ENCODE data around the gene JOSD1.

The JOSD1 gene

DNA sequence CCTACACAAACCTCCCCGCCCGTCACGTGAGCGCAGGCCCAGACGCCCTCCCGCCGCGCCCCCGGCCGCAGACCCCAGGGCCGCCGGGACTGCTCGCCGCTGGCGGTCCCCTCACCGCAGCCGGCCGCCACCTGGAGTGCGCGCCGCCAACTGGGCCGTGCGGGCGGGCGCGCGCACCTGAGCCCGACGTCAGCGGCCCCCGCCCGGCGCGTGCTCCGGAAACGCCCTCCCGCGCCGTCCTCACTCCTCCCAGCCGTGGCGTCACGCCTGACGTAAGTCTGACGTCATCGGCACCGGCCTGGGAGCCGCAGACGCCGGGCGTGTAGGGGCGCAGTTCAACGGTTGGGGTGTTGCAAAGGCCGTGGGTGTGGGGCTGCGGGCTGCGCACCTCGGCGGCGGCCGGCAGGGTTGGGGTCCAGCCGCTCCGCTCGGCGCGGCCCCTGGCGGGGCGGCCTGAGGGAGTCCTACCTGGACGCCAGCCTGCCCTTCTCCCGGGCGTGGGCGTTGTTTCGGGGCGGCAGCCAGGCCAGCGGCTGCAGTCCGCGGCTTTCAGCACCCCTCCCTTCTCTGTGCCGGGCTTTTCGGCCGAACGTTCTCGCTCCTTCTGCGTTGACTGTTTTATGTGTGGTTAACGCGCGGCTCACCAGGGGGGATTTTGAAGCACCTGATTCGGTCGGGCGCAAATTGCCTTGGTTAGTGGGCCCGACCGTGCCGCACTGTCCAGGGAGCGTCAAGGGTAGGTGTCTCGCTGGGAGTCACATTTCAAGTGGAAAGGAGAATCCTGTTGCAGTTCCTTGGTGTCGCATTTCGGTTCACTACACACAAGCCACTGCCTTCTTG is at the start of gene JOSD1:
Gene JOSD1 (minus strand): TSS at position 155 of the 840 bp plus-strand sequence. CDS start 956 bp downstream, outside the sequence.
- peak; percentile 86 for DNase-seq

DNA sequence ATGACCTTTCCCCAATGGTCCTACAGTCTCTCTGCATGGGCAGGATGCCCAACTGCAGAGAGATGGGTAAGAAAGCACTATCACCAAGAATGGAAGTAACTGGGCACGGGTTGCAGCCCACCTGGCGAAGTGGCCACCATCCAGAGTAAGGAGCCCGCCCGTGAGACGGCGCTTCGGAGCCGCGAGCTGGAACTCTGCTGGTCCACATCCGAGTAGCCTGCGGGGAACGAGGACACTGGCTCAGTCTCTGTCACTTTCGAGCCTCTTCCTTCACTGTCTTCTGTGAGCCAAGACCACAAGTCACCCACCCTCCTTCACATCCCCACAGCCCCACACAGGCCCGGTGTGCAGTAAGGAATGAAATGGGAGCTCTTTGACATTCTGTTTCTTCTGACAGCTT is 49.4 kb upstream of the JOSD1 start:
- no peak for DNase-seq

DNA sequence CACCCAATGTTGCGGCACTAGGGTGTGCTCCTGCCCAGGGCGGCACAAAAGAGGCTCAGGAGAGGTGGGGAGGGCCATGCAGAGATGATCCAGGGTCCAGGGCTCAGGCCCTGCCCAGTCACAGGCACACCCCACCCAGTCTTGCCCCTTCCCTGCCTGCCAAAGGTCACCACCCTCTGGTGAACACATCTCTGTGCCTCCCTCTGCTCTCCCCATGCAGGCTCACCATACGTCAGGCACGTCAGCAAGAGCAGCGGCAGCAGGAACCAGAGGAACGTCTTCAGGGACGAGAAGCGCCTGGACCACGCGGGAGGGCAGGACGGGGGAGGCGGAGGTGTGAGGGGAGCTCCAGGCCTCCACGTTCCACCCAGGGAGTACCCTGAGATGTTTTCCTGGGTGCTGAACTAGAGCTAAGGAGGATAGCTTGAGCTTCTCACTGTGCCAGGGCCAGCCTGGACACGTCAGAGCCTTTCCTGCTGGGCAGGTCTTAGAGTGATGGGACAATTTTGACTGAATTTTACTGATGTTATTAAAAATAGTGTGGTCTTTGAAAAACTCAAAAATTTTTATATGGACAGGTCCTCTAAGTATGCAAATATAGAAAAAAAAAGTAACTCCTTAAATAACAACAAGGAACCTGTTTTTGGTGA is 47.9 kb upstream of the JOSD1 start:
- DNase-seq: no peak

DNA sequence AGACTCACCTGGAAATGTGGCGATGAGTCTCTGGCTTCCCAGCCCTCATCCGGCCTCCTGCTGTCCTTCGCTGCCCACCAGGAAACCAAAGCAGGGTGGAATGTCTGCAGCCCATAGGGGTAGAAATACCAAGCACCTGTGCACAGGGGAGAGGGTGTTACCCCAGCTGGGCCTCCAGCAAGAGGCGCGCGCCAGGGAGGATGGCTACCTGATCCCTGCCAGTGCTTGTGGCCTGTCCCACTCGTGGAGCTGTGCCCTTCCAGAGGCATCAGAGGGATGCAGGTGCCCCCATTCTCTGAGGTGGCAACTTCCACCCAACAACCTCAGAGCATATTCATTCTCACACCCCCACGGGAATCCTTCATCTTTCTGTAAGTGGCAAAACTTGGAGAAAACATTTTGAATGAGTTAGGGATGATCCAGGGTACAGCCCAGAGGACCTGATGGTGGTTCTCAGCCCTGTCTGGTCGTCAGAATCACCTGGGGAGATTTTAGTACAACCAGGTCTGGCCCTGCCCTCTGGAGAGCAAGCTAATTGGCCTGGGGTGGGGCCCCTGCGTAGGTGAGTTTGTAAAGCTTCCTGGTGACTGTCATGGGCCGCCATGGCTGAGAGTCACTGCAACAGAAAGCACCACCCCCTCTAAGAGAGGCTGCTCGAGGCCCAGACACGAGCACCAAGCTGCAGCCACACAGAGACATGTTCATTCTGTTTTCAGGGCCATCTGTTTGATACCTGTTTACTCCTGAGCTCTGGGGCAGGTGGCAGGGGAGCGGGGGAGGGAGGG is 45.1 kb upstream of the JOSD1 start:
- peak; percentile 26 for DNase-seq

DNA sequence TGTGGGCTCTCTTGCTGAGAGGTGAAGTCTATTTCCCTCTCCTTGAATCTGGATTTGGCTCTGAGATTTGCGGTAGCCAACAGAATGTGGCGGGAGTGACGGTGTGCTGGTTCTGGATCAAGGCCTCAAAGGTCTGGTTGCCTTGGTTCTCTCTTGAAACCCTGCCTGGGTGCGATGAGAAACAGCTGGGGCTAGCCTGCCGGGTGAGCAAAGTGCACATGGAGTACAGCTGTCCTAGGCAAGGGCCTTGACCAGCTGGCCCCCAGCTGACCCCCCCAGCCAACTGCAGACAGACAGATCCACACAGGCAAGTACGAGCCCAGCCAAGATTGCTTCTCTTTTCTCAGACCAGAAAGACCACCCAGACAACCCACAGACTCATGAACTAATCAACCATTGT is 44.2 kb upstream of the JOSD1 start:
- no peak for DNase-seq

DNA sequence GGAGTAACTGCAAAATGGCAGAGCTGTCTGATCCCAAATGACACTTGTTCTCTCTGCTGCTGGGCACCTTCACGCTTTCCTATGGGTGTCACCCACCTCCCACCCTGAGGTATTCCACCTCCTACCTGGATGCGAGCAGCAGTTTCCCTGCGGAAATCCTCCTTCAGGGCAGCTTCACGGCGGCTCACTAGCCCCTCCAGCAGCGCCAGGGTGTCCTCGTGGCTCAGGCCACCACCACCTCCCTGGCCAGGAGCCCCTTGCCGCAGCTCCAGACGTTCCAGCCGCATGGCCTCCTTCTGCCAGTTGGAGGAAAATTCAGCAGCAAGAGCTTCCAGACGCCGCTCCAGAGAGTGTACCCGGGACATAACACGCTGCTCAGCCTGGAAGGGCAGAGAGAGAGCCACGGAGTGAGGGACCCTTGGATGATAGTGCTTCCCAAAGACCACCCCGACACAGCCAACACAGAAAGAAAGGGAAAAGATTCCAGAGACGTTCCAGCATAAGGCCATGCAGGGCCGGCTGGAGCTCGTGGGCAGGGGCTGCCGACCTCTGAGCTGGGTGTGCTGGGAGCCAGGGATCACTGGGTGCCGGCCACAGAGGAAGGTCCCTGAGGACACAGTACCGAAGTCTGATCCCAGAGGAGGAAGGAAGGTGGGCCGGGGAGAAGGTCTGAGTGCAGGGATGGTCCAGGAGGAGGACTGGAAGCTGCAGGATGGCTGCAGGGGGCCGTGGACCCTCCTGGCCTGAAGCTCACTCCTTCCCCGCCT is 41.6 kb upstream of the JOSD1 start:
- DNase-seq: no peak

DNA sequence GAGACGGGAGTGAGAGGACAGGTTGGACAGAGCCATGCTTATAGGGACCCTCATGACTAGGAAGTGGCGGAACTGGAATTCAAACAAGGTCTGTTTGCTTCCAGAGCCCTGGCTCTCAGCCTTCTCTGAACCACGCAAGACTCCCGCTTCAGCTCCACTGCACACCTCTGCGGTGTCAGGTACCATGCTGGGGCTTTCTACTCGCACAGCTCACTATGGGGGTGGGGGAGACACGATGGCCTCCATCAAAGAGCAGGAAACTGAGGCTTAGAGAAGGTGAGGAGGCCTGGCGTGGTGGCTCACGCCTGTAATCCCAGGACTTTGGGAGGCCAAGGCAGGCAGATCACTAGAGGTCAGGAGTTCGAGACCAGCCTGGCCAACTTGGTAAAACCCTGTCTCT is 40.8 kb upstream of the JOSD1 start:
- no peak for DNase-seq

DNA sequence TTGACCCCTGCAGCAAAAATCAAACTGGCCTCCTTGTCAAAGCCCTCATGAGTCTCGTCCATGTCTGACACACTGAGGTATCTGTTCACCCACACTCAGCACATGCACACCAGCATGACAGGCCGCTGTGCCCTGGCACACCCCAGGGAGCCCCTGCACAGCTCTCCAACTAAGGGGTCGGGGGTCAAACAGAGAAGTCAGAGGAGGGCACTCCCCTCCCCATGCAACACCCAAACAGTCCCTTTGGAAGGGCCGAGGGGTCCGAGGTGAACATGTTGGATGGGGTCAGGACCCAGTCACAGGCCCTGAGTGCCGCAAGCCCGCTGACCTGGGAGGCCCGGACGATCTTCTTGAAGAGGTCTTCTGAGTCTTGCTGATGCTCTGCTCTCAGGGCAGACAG is 40.4 kb upstream of the JOSD1 start:
- no peak for DNase-seq

DNA sequence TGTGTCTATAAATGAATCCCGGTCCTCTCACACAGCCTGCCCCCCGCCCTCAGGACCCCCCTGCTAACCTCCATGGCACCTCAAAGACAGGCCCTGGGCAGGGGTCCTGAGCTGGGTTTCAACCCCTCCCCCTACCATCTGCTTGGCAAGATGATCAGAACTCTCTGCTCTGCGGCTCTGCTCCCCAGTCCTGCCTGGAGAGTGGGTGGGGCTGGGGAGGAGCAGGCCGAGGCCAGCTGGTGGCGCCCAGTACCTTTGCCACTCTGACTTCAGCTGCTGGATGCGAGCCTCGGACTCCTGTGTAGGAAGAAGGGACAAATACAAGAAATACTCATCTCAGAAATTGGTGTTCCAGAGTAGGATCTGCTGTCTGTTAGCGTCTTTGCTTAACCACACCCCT is 40.0 kb upstream of the JOSD1 start:
- DNase-seq: no peak

DNA sequence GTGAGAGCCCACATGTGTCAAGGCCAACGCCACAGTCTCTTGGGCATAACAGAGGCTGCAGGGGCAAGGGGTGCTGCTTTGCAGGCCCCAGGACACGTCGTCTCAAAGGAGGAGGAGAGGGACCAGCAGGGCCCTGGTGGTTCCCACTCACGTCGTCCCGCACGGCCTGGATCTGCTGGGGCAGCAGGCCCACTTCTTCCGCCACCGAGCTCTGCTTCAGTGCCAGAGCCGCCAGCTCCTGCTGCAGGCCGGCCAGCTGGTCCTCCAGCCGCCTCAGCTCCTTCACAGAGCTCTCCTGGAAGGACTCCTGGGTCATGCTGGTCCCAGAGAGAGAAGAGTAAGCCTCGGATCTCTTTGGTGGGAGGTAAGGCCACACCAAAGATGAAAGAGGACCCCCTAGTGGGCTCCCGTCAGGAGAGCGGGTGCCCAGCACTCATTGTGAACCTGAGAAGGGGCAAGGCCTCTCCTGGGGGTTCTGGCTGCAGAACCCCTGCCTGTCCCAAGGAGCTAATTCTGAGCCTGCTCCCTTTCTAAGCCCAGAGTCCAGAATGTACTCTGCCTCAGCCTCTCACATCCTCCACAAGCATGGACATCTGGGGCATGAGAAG is 39.5 kb upstream of the JOSD1 start:
- no peak for DNase-seq

DNA sequence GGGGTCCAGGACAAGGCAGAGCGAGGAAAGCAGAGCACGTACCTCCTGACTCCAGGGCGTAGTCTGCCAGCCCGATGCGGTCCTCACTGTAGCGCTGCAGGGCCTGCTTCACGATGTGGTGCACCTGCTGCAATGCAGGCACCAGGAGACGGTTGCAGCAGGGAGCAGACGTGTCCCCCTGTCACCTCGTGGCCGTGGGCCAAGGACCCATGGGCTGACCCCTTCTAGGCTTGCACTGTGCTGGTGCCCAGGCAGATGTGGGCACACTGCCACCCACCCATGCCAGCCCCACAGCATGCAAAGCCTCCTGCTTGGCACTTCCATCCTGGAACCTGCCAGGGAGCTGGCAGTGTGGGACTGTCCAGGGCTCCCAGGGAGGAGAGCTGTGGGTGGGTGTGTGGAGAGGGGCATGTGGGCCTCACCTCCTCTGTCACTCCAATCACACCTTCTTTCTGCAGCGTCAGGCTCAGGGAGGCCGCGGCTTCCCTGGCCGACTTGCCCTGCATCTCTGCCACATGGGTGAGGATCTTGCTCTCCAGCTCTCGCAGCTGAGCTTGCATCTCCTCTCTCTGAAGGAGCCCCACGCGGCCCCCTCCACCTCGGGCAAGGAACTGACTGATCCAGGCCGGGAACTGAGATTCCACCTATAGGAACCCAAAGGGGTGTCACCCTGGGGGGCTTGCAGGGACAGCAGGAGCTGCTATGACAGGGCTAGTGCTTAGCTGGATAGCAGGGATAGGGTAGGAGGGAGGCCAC is 38.7 kb upstream of the JOSD1 start:
- no peak for DNase-seq

DNA sequence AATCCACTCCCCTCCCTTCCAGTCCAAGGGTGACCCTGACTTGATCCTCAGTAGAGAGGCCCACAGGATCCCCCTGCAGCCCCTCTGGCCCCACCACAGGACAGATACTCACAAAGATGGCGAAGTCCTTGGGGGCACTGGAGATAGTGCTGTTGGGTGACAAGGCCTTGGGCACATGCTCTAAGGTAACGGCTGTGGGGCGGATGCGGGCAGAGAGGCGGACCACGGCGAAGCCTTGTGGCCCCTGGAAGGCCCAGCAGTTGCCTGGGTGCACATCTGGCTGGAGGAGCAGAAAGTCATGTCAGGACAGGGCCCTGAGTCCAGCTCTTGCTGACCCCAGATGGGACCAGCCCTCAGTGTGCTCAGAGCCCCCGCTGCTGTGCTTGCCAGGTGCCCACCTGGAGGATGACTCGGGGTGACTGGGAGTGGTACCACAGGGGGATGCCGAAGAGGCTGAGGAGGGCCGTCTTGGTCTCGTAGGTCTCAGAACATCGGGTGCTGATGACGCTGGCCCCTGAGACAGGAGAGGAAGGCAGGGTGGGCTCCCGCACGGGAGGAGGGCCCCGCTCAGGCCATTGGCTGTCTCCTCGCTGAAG is 37.8 kb upstream of the JOSD1 start:
- no peak for DNase-seq

DNA sequence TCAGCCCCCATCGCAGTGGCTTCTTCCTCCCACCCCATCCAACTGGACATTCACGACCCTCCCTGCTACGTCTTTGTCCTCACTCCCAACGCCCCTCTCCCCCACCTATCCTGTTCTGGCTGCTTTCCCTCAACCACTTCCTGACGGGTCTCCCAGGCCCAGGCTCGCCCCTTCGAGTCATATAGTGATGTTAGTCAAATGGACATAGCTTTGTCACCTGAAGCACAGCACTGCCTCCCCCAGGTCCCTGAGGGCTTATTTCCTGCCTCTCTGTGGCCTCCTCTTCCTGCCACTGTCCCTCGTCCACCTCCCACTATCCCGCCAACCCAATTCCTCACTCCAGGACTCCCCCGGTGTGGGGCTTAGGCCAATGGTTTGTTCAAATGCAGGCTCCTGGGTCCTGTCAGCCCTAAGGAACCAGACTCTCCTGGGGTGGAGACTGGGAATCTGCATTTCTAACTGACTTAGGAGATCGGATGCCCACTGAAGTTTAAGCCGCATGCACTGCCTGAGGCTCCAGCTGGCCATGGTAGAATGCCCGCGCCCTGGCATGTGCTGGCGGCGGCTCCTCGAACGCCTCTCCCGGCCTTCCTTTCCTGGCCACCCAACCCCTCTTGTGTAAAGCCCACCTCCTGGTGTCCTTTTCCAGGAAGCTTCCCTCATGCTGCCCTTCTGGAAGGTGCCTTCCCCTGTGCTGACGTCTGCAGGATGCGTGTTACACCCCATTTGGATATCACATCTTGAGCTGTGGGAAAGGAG is 36.7 kb upstream of the JOSD1 start:
- DNase-seq: no peak

DNA sequence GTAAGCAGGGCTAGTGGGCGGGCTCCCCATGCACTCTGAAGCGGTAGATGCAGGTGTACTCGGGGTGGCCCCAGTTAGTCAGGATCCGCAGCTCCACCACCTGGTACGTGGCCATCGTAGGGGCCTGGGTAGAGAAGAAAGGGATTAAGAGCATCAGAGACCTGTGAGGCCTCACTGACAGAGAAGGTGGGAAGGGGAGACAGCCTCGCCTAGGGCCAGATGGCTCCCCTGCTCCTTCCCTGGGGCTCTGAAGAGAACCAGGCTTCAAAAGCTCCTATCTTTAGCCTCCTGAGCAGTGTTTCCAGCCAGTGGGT is 35.5 kb upstream of the JOSD1 start:
- DNase-seq: no peak

DNA sequence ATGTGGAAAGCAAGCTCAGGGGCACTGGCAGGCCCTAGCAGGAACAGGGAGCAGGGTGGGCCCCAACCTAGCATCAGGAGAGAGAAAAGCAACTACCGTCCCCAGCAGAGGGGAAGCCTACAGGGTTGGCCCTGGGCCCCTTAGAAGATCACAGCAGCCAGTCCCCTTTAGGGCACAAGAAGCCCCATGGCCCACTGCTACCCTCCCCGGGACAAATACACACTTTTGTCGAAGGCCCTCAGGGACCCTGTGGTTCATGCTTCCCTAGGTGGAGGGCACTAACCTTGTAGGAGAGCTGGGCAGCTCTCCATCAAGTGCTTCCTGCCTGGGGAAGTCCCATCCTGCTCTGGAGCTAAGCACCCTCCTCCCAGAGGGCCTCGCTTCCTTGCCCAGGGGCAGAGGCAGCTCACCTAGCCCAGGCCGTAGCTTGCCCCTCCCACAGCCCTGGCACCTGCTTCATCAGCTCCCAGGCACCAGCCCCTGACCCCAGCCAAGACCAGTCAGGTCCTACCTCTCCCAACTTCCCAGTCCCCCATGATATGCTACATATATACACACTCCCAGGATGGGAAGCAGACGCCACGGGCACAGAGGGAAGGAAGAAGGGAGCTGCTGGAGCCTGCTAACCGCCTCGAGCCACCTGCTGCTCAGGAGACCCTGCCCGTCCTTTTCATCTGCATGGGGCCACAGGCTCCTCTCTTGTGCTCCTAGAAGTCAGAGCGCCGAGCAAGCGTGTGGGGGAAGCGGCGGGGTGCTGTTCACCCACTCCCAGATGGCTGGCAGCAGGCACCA is 34.9 kb upstream of the JOSD1 start:
- DNase-seq: no peak

DNA sequence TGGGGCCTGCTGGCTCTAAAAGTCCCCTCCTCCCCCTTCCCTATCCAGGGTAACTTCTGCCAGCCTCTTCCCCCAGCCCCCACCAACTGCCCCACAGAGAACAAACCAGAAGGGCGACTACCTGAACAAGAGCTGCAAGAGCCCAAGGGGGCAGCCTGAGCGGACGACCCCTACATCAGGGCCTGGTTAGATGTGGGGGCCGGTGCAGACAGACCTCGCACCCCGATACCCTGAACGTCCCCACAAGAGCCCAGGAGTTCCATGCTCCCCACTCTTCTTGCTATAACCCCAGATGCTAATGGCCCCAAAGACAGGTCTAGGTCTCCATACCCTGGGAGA is 34.4 kb upstream of the JOSD1 start:
- DNase-seq: no peak

DNA sequence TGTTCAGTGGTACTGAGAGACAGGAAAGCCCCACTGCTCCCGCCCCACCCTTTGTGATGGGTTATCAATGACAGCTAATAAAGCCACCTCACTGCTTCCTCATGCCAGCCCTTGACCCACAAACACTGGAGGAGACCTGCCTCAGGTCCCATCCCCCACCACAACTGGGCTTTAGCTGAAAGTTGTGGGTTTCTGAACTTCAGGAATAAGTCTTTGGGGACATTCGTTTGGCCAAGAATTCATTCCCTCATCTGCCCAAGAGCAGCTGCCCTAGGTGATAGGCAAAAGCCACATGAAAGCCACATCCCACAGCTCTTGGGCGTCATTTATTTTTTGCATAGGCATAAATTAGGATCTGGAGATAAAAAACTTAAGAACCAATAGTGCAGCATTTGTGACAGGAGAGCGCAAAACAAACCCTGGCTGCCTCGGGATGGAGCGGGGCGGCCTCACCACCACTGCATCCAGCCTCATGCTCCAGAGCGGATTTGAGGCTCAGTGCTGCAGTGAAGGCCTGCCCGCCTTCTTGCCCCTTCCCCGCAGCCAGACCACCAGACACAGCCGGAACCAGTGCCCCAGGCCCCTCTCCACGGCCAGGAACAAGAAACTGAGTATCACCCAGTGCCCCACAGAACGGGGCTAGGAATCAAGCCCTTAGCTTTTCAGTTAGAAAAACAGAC is 33.8 kb upstream of the JOSD1 start:
- no peak for DNase-seq

DNA sequence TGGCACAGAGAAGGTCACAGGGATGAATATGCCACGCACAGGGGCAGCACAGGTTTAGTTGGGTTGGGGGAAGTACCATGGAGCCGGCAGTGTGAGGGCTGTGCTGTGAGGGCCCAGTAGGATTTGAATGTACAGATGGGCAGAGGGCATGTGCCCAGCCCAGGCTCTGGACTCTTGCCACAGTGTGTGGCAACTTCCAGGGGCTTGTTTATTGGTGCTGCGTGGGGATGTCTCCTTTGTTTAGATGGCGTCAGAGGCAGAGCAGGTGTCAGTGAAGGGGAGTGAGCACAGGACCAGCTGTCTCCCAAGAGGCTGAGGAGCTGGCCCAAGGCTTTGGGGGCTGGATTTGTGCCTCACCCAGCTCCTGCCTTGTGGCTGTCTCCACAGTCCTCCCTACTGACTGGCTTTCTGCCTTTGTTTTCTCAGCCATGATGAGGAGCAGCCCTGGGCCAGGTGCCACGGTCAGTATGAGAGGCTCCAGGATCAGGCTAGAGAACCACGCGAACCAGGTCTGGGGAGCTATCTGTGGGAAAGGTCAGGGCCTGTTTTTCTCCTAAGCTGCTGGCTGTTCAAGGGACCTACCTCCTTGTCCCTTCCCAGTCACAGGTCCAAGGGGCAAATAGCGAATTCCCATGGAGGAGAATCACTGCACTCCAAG is 33.1 kb upstream of the JOSD1 start:
- DNase-seq: no peak

DNA sequence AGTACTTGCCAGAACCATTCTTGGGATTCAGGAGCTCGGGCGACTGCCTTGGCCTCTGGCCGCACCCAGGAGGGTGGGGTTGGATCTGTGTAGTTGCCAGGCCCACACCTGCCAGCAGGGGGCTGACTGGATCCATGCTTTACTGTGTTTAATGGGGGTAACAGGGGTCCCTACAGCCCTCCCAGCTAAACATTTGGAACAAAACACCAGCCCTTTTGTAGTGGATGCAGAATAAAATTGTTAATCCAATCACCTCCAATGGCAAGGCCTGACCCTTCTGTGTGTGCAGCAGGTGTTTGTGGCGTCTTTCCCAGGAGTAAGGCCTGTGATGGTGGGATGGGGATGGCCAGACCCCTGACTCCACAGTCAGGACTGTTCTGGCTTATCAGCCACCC is 32.6 kb upstream of the JOSD1 start:
- no peak for DNase-seq
